MM.1S (cell line): Measurements from ENCODE around the gene SLC22A3.

Source experiments
- DNase-seq: peaks from one replicate; pipeline ENCODE4 v3.0.0-alpha.2; 2015
- H2AFZ ChIP-seq: fragments of 300-600 bp; sonication (generic); 2 replicates; pipeline ENCODE4 v1.6.0; 2016; ENCODE audit warnings: antibody characterized with exemption, low read length
- H3F3A ChIP-seq: fragments of 300-600 bp; sonication (generic); 2 replicates; pipeline ENCODE4 v1.6.1; 2016; ENCODE audit warnings: mild to moderate bottlenecking, antibody characterized with exemption, low read length, moderate library complexity, mixed read lengths; ENCODE audit not compliant: insufficient read depth
- H3K27ac ChIP-seq: fragments of 300-600 bp; sonication (generic); 2 replicates; pipeline ENCODE4 v1.5.1; 2016; ENCODE audit warnings: mild to moderate bottlenecking, low read length
- H3K27me3 ChIP-seq: fragments of 300-600 bp; sonication (generic); replicated peaks from 2 replicates; pipeline ENCODE4 v1.6.0; 2016; ENCODE audit warnings: low read length; ENCODE audit not compliant: insufficient read depth
- H3K36me3 ChIP-seq: fragments of 300-600 bp; sonication (generic); replicated peaks from 2 replicates; pipeline ENCODE4 v1.6.1; 2016; ENCODE audit warnings: mild to moderate bottlenecking, low read length, mixed read lengths; ENCODE audit not compliant: insufficient read depth
- H3K4me1 ChIP-seq: fragments of 300-600 bp; sonication (generic); 2 replicates; pipeline ENCODE4 v1.6.1; 2016; ENCODE audit warnings: low read length, mixed read lengths
- H3K4me2 ChIP-seq: fragments of 300-600 bp; sonication (generic); 2 replicates; pipeline ENCODE4 v1.6.0; 2016; ENCODE audit warnings: low read depth, low read length
- H3K4me3 ChIP-seq: fragments of 300-600 bp; sonication (generic); 2 replicates; pipeline ENCODE4 v1.5.1; 2016; ENCODE audit warnings: low read length, mixed read lengths
- H3K79me2 ChIP-seq: fragments of 300-600 bp; sonication (generic); 2 replicates; pipeline ENCODE4 v1.6.1; 2016; ENCODE audit warnings: mixed run types, low read length, mixed read lengths
- H3K9ac ChIP-seq: fragments of 300-600 bp; sonication (generic); 2 replicates; pipeline ENCODE4 v1.6.1; 2016; ENCODE audit warnings: low read length, mixed read lengths
- H3K9me2 ChIP-seq: fragments of 300-600 bp; sonication (generic); replicated peaks from 2 replicates; pipeline ENCODE4 v1.6.1; 2016; ENCODE audit warnings: mild to moderate bottlenecking, low read length, mixed read lengths; ENCODE audit not compliant: insufficient read depth
- H3K9me3 ChIP-seq: fragments of 300-600 bp; sonication (generic); replicated peaks from 2 replicates; pipeline ENCODE4 v1.6.1; 2016; ENCODE audit warnings: mild to moderate bottlenecking, low read length, mixed read lengths; ENCODE audit not compliant: insufficient read depth
- H4K20me1 ChIP-seq: fragments of 300-600 bp; sonication (generic); 2 replicates; pipeline ENCODE4 v1.6.1; 2016; ENCODE audit warnings: mild to moderate bottlenecking, low read length, moderate library complexity, mixed read lengths; ENCODE audit not compliant: insufficient read depth
- CTCF ChIP-seq: fragments of 300-600 bp; sonication (generic); IDR thresholded peaks from 2 replicates; pipeline ENCODE4 v1.5.1; 2016; ENCODE audit warnings: antibody characterized with exemption, low read length, mixed read lengths
- EZH2 ChIP-seq: fragments of 300-600 bp; sonication (generic); optimal IDR thresholded peaks from 2 replicates; pipeline ENCODE3; 2017; ENCODE audit warnings: low read depth, mild to moderate bottlenecking, antibody characterized with exemption, low read length, mixed read lengths
- EZH2phosphoT487 ChIP-seq: fragments of 300-600 bp; sonication (generic); IDR thresholded peaks from 2 replicates; pipeline ENCODE4 v1.6.1; 2018; ENCODE audit warnings: antibody characterized with exemption, low read length

Gene SLC22A3

DNA sequence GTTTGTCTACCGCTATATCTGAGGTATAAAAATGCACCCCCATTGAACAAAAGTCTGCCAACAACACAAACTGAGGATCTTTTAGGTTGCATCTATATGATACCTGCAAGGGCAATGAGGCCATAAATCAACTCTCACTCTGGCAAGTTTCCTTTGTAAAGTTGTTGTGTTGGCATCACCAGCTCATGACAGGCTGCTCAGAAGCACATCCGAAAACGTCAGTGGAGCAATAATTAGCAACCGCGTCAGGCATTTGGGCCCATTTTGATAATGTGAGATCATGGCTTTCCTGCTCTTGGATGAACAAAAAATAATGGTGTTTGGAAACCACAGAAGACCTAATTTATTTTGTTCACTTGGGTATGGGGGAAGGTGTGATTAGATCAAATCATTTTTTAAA is 12.0 kb upstream of the SLC22A3 start:
- Histone ChIP-seq H3K27me3 (no peaks in the 10 kb centered on the region), H3K9ac (no peak overlapping the region), H2AFZ (no peak overlapping the region), H3F3A (no peaks in the 10 kb centered on the region), H3K4me1 (no peaks in the 10 kb centered on the region), H3K79me2 (no peaks in the 10 kb centered on the region), H3K4me3 (no peak overlapping the region), H3K4me2 (no peak overlapping the region), H3K9me2 (no peaks in the 10 kb centered on the region), H3K27ac (no peak overlapping the region), H4K20me1 (no peaks in the 10 kb centered on the region), H3K36me3 (no peaks in the 10 kb centered on the region), H3K9me3 (no peaks in the 10 kb centered on the region)
- DNase-seq = no peak
- no peak for TF ChIP-seq EZH2phosphoT487
- TF ChIP-seq CTCF = no peak
- no peak for TF ChIP-seq EZH2

GRCh38 chr6:160337301-160337700 is 10.9 kb upstream of the SLC22A3 start:
- Histone ChIP-seq H3K27ac (no peak overlapping the region), H3K4me2 (no peak overlapping the region), H3K4me3 (no peak overlapping the region), H3K9me2 (no peaks in the 10 kb centered on the region), H3K79me2 (no peaks in the 10 kb centered on the region), H3K4me1 (no peaks in the 10 kb centered on the region), H3K27me3 (no peaks in the 10 kb centered on the region), H3K9me3 (no peaks in the 10 kb centered on the region), H2AFZ (no peak overlapping the region), H4K20me1 (no peaks in the 10 kb centered on the region), H3F3A (no peaks in the 10 kb centered on the region), H3K9ac (no peak overlapping the region), H3K36me3 (no peaks in the 10 kb centered on the region)
- TF ChIP-seq EZH2phosphoT487 (no peak), CTCF (no peak), EZH2 (no peak)
- DNase-seq = no peak

- H3K9me2 ChIP-seq = no peaks in the 10 kb centered on the region
- no peak overlapping the region for H3K27ac ChIP-seq
- no peak overlapping the region for H3K4me3 ChIP-seq
- H4K20me1 ChIP-seq = no peaks in the 10 kb centered on the region
- no peaks in the 10 kb centered on the region for H3K9me3 ChIP-seq
- no peaks in the 10 kb centered on the region for H3K27me3 ChIP-seq
- H3K4me2 ChIP-seq = no peak overlapping the region
- no peak for TF ChIP-seq EZH2
- no peak for TF ChIP-seq EZH2phosphoT487
- TF ChIP-seq CTCF = no peak
- H3K9ac ChIP-seq = no peak overlapping the region
- no peak overlapping the region for H2AFZ ChIP-seq
- H3F3A ChIP-seq = no peaks in the 10 kb centered on the region
- H3K79me2 ChIP-seq = no peaks in the 10 kb centered on the region
- no peak for DNase-seq
- H3K36me3 ChIP-seq = no peaks in the 10 kb centered on the region
- no peaks in the 10 kb centered on the region for H3K4me1 ChIP-seq
Measured at GRCh38 chr6:160337991-160338390, 10.2 kb upstream of the SLC22A3 start.

- Histone ChIP-seq H3K4me1 (no peaks in the 10 kb centered on the region), H3K9me2 (no peaks in the 10 kb centered on the region), H3K9ac (no peak overlapping the region), H3K27me3 (no peaks in the 10 kb centered on the region), H3K4me2 (no peak overlapping the region), H3F3A (no peaks in the 10 kb centered on the region), H3K36me3 (no peaks in the 10 kb centered on the region), H3K27ac (no peak overlapping the region), H3K4me3 (no peak overlapping the region), H4K20me1 (no peaks in the 10 kb centered on the region), H3K9me3 (no peaks in the 10 kb centered on the region), H3K79me2 (no peaks in the 10 kb centered on the region), H2AFZ (no peak overlapping the region)
- TF ChIP-seq EZH2 (no peak), CTCF (no peak), EZH2phosphoT487 (no peak)
- no peak for DNase-seq
Measured at GRCh38 chr6:160343144-160343543, 5.0 kb upstream of the SLC22A3 start.
